Common myeloid progenitor, CD34-positive (primary cell): ENCODE results near the gene COPS8.

ENCODE experiments used
- CTCF ChIA-PET: fragments of 350-600 bp; sonication (Branson Sonifier 250); formaldehyde crosslinking; loops from one replicate; lab custom pipeline; 2021; ENCODE audit warnings: antibody characterized with exemption; lab: Charles Lee
- POLR2A ChIA-PET: fragments of 350-600 bp; sonication (Branson Sonifier 250); formaldehyde crosslinking; loops from one replicate; lab custom pipeline; 2021; ENCODE audit warnings: antibody characterized with exemption; lab: Charles Lee
- DNase-seq, 3 donors: peaks; one replicate each; pipeline versions ENCODE4 v3.0.0 to v3.0.0-alpha.2; 2013
- H3K27ac ChIP-seq, 2 experiments: 1 replicate in 1 of 2; 2 replicates in 1 of 2; pipeline ENCODE4 v1.7.0; 2013; ENCODE audit warnings: inconsistent platforms in 2 of 2, low read length in 2 of 2, mild to moderate bottlenecking in 2 of 2, low read depth in 1 of 2, moderate library complexity in 1 of 2; ENCODE audit not compliant: severe bottlenecking in 2 of 2, insufficient read depth in 1 of 2, poor library complexity in 1 of 2
- H3K27me3 ChIP-seq, 5 experiments: replicated peaks in 2 of 5; 1 replicate in 3 of 5; 2 replicates in 2 of 5; pipeline versions ENCODE4 v1.6.1 to v1.7.0; 2013; ENCODE audit warnings: low read length in 4 of 5, mild to moderate bottlenecking in 2 of 5, moderate library complexity in 2 of 5, inconsistent platforms in 1 of 5; ENCODE audit not compliant: insufficient read depth in 5 of 5, control insufficient read depth in 4 of 5
- H3K36me3 ChIP-seq, 4 experiments: 1 replicate in 2 of 4; 2 replicates in 2 of 4; pipeline versions ENCODE4 v1.6.1 to v1.7.0; 2013; ENCODE audit warnings: low read length in 3 of 4, control low read depth in 1 of 4, mild to moderate bottlenecking in 1 of 4; ENCODE audit not compliant: control insufficient read depth in 4 of 4, insufficient read depth in 4 of 4
- H3K4me1 ChIP-seq, 4 experiments: 1 replicate in 3 of 4; 2 replicates in 1 of 4; pipeline versions ENCODE4 v1.6.1 to v1.7.1; 2013; ENCODE audit warnings: low read length in 3 of 4, mild to moderate bottlenecking in 3 of 4, control low read depth in 1 of 4, inconsistent platforms in 1 of 4, moderate library complexity in 1 of 4; ENCODE audit not compliant: control insufficient read depth in 4 of 4, insufficient read depth in 4 of 4; ENCODE audit errors: control extremely low read depth in 1 of 4
- H3K4me3 ChIP-seq, 7 experiments: 1 replicate in 4 of 7; 2 replicates in 3 of 7; pipeline versions ENCODE4 v1.5.1 to v1.7.0; 2013; ENCODE audit warnings: mild to moderate bottlenecking in 7 of 7, low read length in 6 of 7, moderate library complexity in 6 of 7, inconsistent platforms in 2 of 7, low read depth in 2 of 7, control low read depth in 1 of 7; ENCODE audit not compliant: insufficient read depth in 4 of 7, control insufficient read depth in 1 of 7; ENCODE audit errors: extremely low read depth in 1 of 7
- H3K9me3 ChIP-seq, 5 experiments: 1 replicate in 4 of 5; 2 replicates in 1 of 5; pipeline versions ENCODE4 v1.6.1 to v1.7.1; 2013; ENCODE audit warnings: low read length in 4 of 5, mild to moderate bottlenecking in 2 of 5, inconsistent platforms in 1 of 5, low read depth in 1 of 5, moderate library complexity in 1 of 5; ENCODE audit not compliant: control insufficient read depth in 4 of 5, insufficient read depth in 2 of 5; ENCODE audit errors: control extremely low read depth in 1 of 5
- WGBS: methylation state at CpG from one replicate; pipeline ENCODE4 v1.1.5; 2013; ENCODE audit not compliant: insufficient coverage; 5-methylcytosine and 5-hydroxymethylcytosine counted together

COPS8 gene

GRCh38 chr2:237091779-237092436, 6.2 kb downstream of the COPS8 start:
- no peak for DNase-seq
- H3K4me1 ChIP-seq: peaks cover 0 to 5% (median 2%) of the 10 kb centered on the region in 4 experiments
- no peaks in the 10 kb centered on the region for H3K27me3 ChIP-seq
- POLR2A ChIA-PET: no interaction called here
- no peaks in the 10 kb centered on the region for H3K9me3 ChIP-seq
- no peak overlapping the region for H3K27ac ChIP-seq
- no peak overlapping the region for H3K4me3 ChIP-seq
- CTCF ChIA-PET: no interaction called here
- 98% methylated on average over 7 of the region's 7 CpGs for WGBS
- peaks cover 7 to 50% (median 31%) of the 10 kb centered on the region in 4 experiments for H3K36me3 ChIP-seq

- H3K27me3 ChIP-seq: no peaks in the 10 kb centered on the region
- 90% methylated on average over 5 of the region's 5 CpGs for WGBS
- H3K27ac ChIP-seq: no peak overlapping the region
- DNase-seq: no peak
- H3K9me3 ChIP-seq: no peaks in the 10 kb centered on the region
- ChIA-PET CTCF (no interaction called here), POLR2A (no interaction called here)
- peaks cover 0 to 2% (median 0%) of the 10 kb centered on the region in 4 experiments for H3K4me1 ChIP-seq
- no peak overlapping the region for H3K4me3 ChIP-seq
- peaks cover 10 to 55% (median 36%) of the 10 kb centered on the region in 4 experiments for H3K36me3 ChIP-seq
These were observed 6.8 kb downstream of the COPS8 start for GRCh38 chr2:237092506-237092905.

- peak in 2 of 3 donors; percentile 11 to 15 for DNase-seq
- peaks cover 12 to 60% (median 40%) of the 10 kb centered on the region in 4 experiments for H3K36me3 ChIP-seq
- no peaks in the 10 kb centered on the region for H3K27me3 ChIP-seq
- no peaks in the 10 kb centered on the region for H3K9me3 ChIP-seq
- ChIA-PET CTCF (interaction anchor here (0.9 kb wide), 1 partner anchor 10 kb away, joined by 3 read pairs; no protein-coding TSS in a partner anchor), POLR2A (no interaction called here)
- H3K4me3 ChIP-seq: no peak overlapping the region
- no peak overlapping the region for H3K27ac ChIP-seq
- H3K4me1 ChIP-seq: no peaks in the 10 kb centered on the region
- 97% methylated on average over 7 of the region's 9 CpGs for WGBS
These were observed 7.5 kb downstream of the COPS8 start for GRCh38 chr2:237092920-237093781.

GRCh38 chr2:237096201-237096600, 10.5 kb downstream of the COPS8 start:
- WGBS: 90% methylated on average over 1 of the region's 4 CpGs
- Histone ChIP-seq H3K36me3 (peaks cover 17 to 77% (median 52%) of the 10 kb centered on the region in 4 experiments), H3K27me3 (no peaks in the 10 kb centered on the region), H3K4me3 (no peak overlapping the region), H3K27ac (no peak overlapping the region), H3K9me3 (no peaks in the 10 kb centered on the region), H3K4me1 (no peaks in the 10 kb centered on the region)
- ChIA-PET CTCF (interaction anchor here (1.0 kb wide), 1 partner anchor 13 kb away, joined by 3 read pairs; no protein-coding TSS in a partner anchor), POLR2A (no interaction called here)
- DNase-seq: no peak

- WGBS: 100% methylated on average over 2 of the region's 4 CpGs
- Histone ChIP-seq H3K36me3 (peaks cover 15 to 77% (median 52%) of the 10 kb centered on the region in 4 experiments), H3K27ac (no peak overlapping the region), H3K9me3 (no peaks in the 10 kb centered on the region), H3K4me3 (no peak overlapping the region), H3K4me1 (no peaks in the 10 kb centered on the region), H3K27me3 (no peaks in the 10 kb centered on the region)
- DNase-seq: no peak
- POLR2A ChIA-PET: no interaction called here
- CTCF ChIA-PET: interaction anchor here (1.0 kb wide), 1 partner anchor 13 kb away, joined by 3 read pairs; no protein-coding TSS in a partner anchor
These were observed 11.2 kb downstream of the COPS8 start for GRCh38 chr2:237096911-237097310.

GRCh38 chr2:237097326-237097910, 11.7 kb downstream of the COPS8 start:
- ChIA-PET POLR2A (no interaction called here), CTCF (interaction anchor here (1.0 kb wide), 1 partner anchor 12 kb away, joined by 3 read pairs; no protein-coding TSS in a partner anchor)
- H3K27me3 ChIP-seq: no peaks in the 10 kb centered on the region
- no peak for DNase-seq
- 100% methylated on average over 1 of the region's 2 CpGs for WGBS
- peaks cover 15 to 75% (median 51%) of the 10 kb centered on the region in 4 experiments for H3K36me3 ChIP-seq
- H3K4me1 ChIP-seq: no peaks in the 10 kb centered on the region
- no peak overlapping the region for H3K27ac ChIP-seq
- no peak overlapping the region for H3K4me3 ChIP-seq
- H3K9me3 ChIP-seq: no peaks in the 10 kb centered on the region
